Astrocyte of the spinal cord (primary cell): Measurements from ENCODE around the gene RBM27.
"Not testable (repeated sequence)": the region's sequence is repeated elsewhere in the genome, so short reads cannot be mapped to it uniquely, and the experiment has no call there.

ENCODE experiments used
- DNase-seq: peaks from one replicate; pipeline ENCODE4 v3.0.0; 2011; ENCODE audit warnings: low read depth, low spot score
- H3K4me3 ChIP-seq: 2 replicates; pipeline ENCODE4 v1.5.1; 2011; ENCODE audit warnings: low read depth, mild to moderate bottlenecking, low read length, moderate library complexity
- CTCF ChIP-seq: IDR thresholded peaks from 2 replicates; pipeline ENCODE4 v1.5.1; 2012; ENCODE audit warnings: low read depth, mild to moderate bottlenecking, low read length, inconsistent platforms
- in situ Hi-C: cut with HindIII; loops from 2 replicates; pipeline ENCODE4 v1.10.0; 2017; ENCODE audit warnings: low sequenced_read_pairs

Gene RBM27

GRCh38 chr5:146173597-146173996, 29.8 kb upstream of the RBM27 start:
- no peak overlapping the region for H3K4me3 ChIP-seq
- no peak for TF ChIP-seq CTCF
- in situ Hi-C loops, result no loop called here
- DNase-seq, result no peak

GRCh38 chr5:146176805-146177204, 26.6 kb upstream of the RBM27 start:
- no peak for DNase-seq
- H3K4me3 ChIP-seq, result no peak overlapping the region
- in situ Hi-C loops, result no loop called here
- TF ChIP-seq CTCF, result no peak

GRCh38 chr5:146179696-146180095, 23.7 kb upstream of the RBM27 start:
- DNase-seq, result no peak
- in situ Hi-C loops, result no loop called here
- TF ChIP-seq CTCF, result no peak
- no peak overlapping the region for H3K4me3 ChIP-seq

- DNase-seq, in situ Hi-C loops: not testable (repeated sequence)
- peak overlapping the region; percentile 89 for H3K4me3 ChIP-seq
Measured at GRCh38 chr5:146183403-146183802, 20.0 kb upstream of the RBM27 start.

GRCh38 chr5:146185161-146185560, 18.2 kb upstream of the RBM27 start:
- no peak for TF ChIP-seq CTCF
- in situ Hi-C loops, result no loop called here
- DNase-seq, result no peak
- no peak overlapping the region for H3K4me3 ChIP-seq

- no peak overlapping the region for H3K4me3 ChIP-seq
- TF ChIP-seq CTCF, result no peak
- DNase-seq, result peak; percentile 47
- in situ Hi-C loops, result no loop called here
Measured at GRCh38 chr5:146188358-146188757, 15.0 kb upstream of the RBM27 start.

GRCh38 chr5:146192571-146193043, 10.8 kb upstream of the RBM27 start:
- in situ Hi-C loops, result no loop called here
- TF ChIP-seq CTCF, result no peak
- H3K4me3 ChIP-seq, result no peak overlapping the region
- no peak for DNase-seq
